Measurements from ENCODE around the gene ZSCAN29.

The ZSCAN29 gene

GRCh38 chr15:43317566-43318184 is 53.2 kb downstream of the ZSCAN29 start:
- Mint-ChIP-seq H3K27me3 (peaks cover 7% of the 10 kb centered on the region), H3K36me3 (ENCODE audit: low read depth) (no peaks in the 10 kb centered on the region), H3K9me3 (no peaks in the 10 kb centered on the region), H3K4me3 (no peak overlapping the region), H3K27ac (no peak overlapping the region), H3K4me1 (ENCODE audit: low read depth) (no peaks in the 10 kb centered on the region)

GRCh38 chr15:43316971-43317346 is 53.9 kb downstream of the ZSCAN29 start:
- H3K27ac Mint-ChIP-seq, result no peak overlapping the region

GRCh38 chr15:43316016-43316970 is 54.5 kb downstream of the ZSCAN29 start:
- Mint-ChIP-seq H3K4me3 (no peak overlapping the region), H3K27ac (no peak overlapping the region), H3K27me3 (peaks cover 16% of the 10 kb centered on the region)

More at GRCh38 chr15:43316971-43317346, 53.9 kb downstream of the ZSCAN29 start:
- no peak overlapping the region for H3K4me3 Mint-ChIP-seq
- no peaks in the 10 kb centered on the region for H3K9me3 Mint-ChIP-seq
- H3K27me3 Mint-ChIP-seq, result peaks cover 12% of the 10 kb centered on the region
- H3K36me3 Mint-ChIP-seq (ENCODE audit: low read depth), result no peaks in the 10 kb centered on the region
- no peaks in the 10 kb centered on the region for H3K4me1 Mint-ChIP-seq (ENCODE audit: low read depth)

GRCh38 chr15:43314171-43314570 is 56.7 kb downstream of the ZSCAN29 start:
- H3K9me3 Mint-ChIP-seq, result no peaks in the 10 kb centered on the region
- H3K36me3 Mint-ChIP-seq (ENCODE audit: low read depth), result no peaks in the 10 kb centered on the region
- peaks cover 28% of the 10 kb centered on the region for H3K27me3 Mint-ChIP-seq
- H3K4me3 Mint-ChIP-seq, result no peak overlapping the region
- no peak overlapping the region for H3K27ac Mint-ChIP-seq
- H3K4me1 Mint-ChIP-seq (ENCODE audit: low read depth), result no peaks in the 10 kb centered on the region

More at GRCh38 chr15:43316016-43316970, 54.5 kb downstream of the ZSCAN29 start:
- Mint-ChIP-seq H3K4me1 (ENCODE audit: low read depth) (no peaks in the 10 kb centered on the region), H3K36me3 (ENCODE audit: low read depth) (no peaks in the 10 kb centered on the region), H3K9me3 (no peaks in the 10 kb centered on the region)

- H3K4me3 Mint-ChIP-seq, result no peak overlapping the region
- H3K27me3 Mint-ChIP-seq, result peaks cover 40% of the 10 kb centered on the region
- no peak overlapping the region for H3K27ac Mint-ChIP-seq
- no peaks in the 10 kb centered on the region for H3K9me3 Mint-ChIP-seq
- H3K4me1 Mint-ChIP-seq (ENCODE audit: low read depth), result no peaks in the 10 kb centered on the region
- H3K36me3 Mint-ChIP-seq (ENCODE audit: low read depth), result no peaks in the 10 kb centered on the region
Measured at GRCh38 chr15:43312378-43312777, 58.5 kb downstream of the ZSCAN29 start.
